NCI-H146 treated with DMSO at 0.1 percent for 48 hours (cell line): ENCODE measurements around the gene SLC25A31.

Source experiments
- DNase-seq: peaks from one replicate; lab custom pipeline; 2025; ENCODE audit not compliant: unreplicated experiment; lab: John Stamatoyannopoulos, UW

The SLC25A31 gene

GRCh38 chr4:127776620-127777019 lies 46.4 kb downstream of the SLC25A31 start:
- peak; percentile 28 for DNase-seq

GRCh38 chr4:127777487-127777886 lies 47.3 kb downstream of the SLC25A31 start:
- DNase-seq: no peak

GRCh38 chr4:127778102-127778501 lies 47.9 kb downstream of the SLC25A31 start:
- no peak for DNase-seq

- no peak for DNase-seq
Observed at GRCh38 chr4:127780598-127780997, 50.4 kb downstream of the SLC25A31 start.

- no peak for DNase-seq
Observed at GRCh38 chr4:127781300-127782024, 51.3 kb downstream of the SLC25A31 start.

GRCh38 chr4:127782025-127782274 lies 51.8 kb downstream of the SLC25A31 start:
- DNase-seq: peak; percentile 40

GRCh38 chr4:127782275-127783025 lies 52.2 kb downstream of the SLC25A31 start, which contains the start of gene HSPA4L:
Gene HSPA4L (plus strand): TSS chr4:127782322. CDS start chr4:127782551, 229 bp downstream.
- DNase-seq: no peak

- no peak for DNase-seq
Observed at GRCh38 chr4:127783026-127783769, 53.0 kb downstream of the SLC25A31 start.

- DNase-seq: no peak
Observed at GRCh38 chr4:127783955-127784770, 54.0 kb downstream of the SLC25A31 start.

- DNase-seq: no peak
Observed at GRCh38 chr4:127788517-127788916, 58.3 kb downstream of the SLC25A31 start.

- no peak for DNase-seq
Observed at GRCh38 chr4:127791391-127791790, 61.2 kb downstream of the SLC25A31 start.

GRCh38 chr4:127793528-127793927 lies 63.3 kb downstream of the SLC25A31 start:
- DNase-seq: no peak

- no peak for DNase-seq
Observed at GRCh38 chr4:127799711-127800110, 69.5 kb downstream of the SLC25A31 start.

- no peak for DNase-seq
Observed at GRCh38 chr4:127809173-127809800, 79.1 kb downstream of the SLC25A31 start.

- no peak for DNase-seq
Observed at GRCh38 chr4:127810551-127810950, 80.4 kb downstream of the SLC25A31 start.

GRCh38 chr4:127822430-127822829 lies 92.2 kb downstream of the SLC25A31 start:
- no peak for DNase-seq
